Endothelial cell of umbilical vein (primary cell): Measurements from ENCODE around the gene DDX27. TPM values are rescaled to one million over a fixed set of nuclear protein-coding genes. Genes with fewer than 3 reads are reported as not detected.

ENCODE experiments used
- BruUV-seq: library from RNA; stranded (reverse); fragments of 400-500 nt; replicated peaks from 2 replicates; lab custom pipeline; 2021; lab: Mats Ljungman, UMichigan
- CTCF ChIA-PET: fragments of 300-600, 350-600 bp; sonication (Branson Sonifier 250); formaldehyde crosslinking; loops from one replicate; lab custom pipeline; 2021; ENCODE audit warnings: antibody characterized with exemption, inconsistent platforms; lab: Charles Lee
- POLR2A ChIA-PET: fragments of 300-600, 350-600 bp; sonication (Branson Sonifier 250); formaldehyde crosslinking; loops from one replicate; lab custom pipeline; 2021; ENCODE audit warnings: antibody characterized with exemption, inconsistent platforms; lab: Charles Lee
- DNase-seq: peaks from one replicate; pipeline ENCODE4 v3.0.0-alpha.2; 2011; ENCODE audit warnings: low read depth, low spot score
- FAIRE-seq: peaks from 2 replicates; lab custom pipeline; 2011; peaks lifted over from hg19 to GRCh38; lab: Jason Lieb, UNC
- H2AFZ ChIP-seq: 2 replicates; pipeline ENCODE4 v1.6.0; 2012; ENCODE audit warnings: low read depth, low read length, control low read depth, inconsistent platforms
- H3K27ac ChIP-seq: 2 replicates; pipeline ENCODE4 v1.5.1; 2011; ENCODE audit warnings: low read depth, mild to moderate bottlenecking, control low read depth, low read length, moderate library complexity; ENCODE audit not compliant: insufficient read depth
- H3K27me3 ChIP-seq, 2 experiments: 2 replicates each; pipeline versions ENCODE4 v1.6.0 to v1.6.1; 2011; ENCODE audit warnings: low read length in 2 of 2, mixed read lengths in 1 of 2; ENCODE audit not compliant: control insufficient read depth in 2 of 2, insufficient read depth in 2 of 2
- H3K36me3 ChIP-seq, 2 experiments: 2 replicates in 1 of 2; 3 replicates in 1 of 2; pipeline ENCODE4 v1.5.1; 2011; ENCODE audit warnings: low read length in 2 of 2, mild to moderate bottlenecking in 1 of 2, moderate library complexity in 1 of 2; ENCODE audit not compliant: control insufficient read depth in 2 of 2, insufficient read depth in 2 of 2; ENCODE audit errors: extremely low read depth in 1 of 2
- H3K4me1 ChIP-seq: 3 replicates; pipeline ENCODE4 v1.5.1; 2011; ENCODE audit warnings: mild to moderate bottlenecking, low read length; ENCODE audit not compliant: control insufficient read depth, insufficient read depth; ENCODE audit errors: extremely low read depth
- H3K4me2 ChIP-seq: 2 replicates; pipeline ENCODE4 v1.6.1; 2011; ENCODE audit warnings: low read length, control low read depth, mixed read lengths; ENCODE audit not compliant: insufficient read depth
- H3K4me3 ChIP-seq, 3 experiments: fragments of 200-600 bp in 1 of 3; sonication (generic), shearing (Covaris generic) in 1 of 3; replicated peaks in 1 of 3; 2 replicates each; pipeline ENCODE4 v1.5.1; 2011 to 2016; ENCODE audit warnings: control low read depth in 3 of 3, low read length in 3 of 3, mild to moderate bottlenecking in 2 of 3, inconsistent platforms in 1 of 3, low read depth in 1 of 3, moderate library complexity in 1 of 3; ENCODE audit not compliant: insufficient read depth in 1 of 3
- H3K79me2 ChIP-seq: 2 replicates; pipeline ENCODE4 v1.6.0; 2012; ENCODE audit warnings: low read length, inconsistent platforms; ENCODE audit not compliant: control insufficient read depth, insufficient read depth
- H3K9ac ChIP-seq: replicated peaks from 2 replicates; pipeline ENCODE3; 2011; ENCODE audit warnings: low read length, control low read depth; ENCODE audit not compliant: insufficient read depth; ENCODE audit errors: extremely low read depth
- H3K9me1 ChIP-seq: replicated peaks from 3 replicates; pipeline ENCODE4 v1.6.0; 2011; ENCODE audit warnings: mild to moderate bottlenecking, low read length; ENCODE audit not compliant: control insufficient read depth, insufficient read depth; ENCODE audit errors: extremely low read depth
- H3K9me3 ChIP-seq: replicated peaks from 2 replicates; pipeline ENCODE4 v1.5.1; 2012; ENCODE audit warnings: low read length, inconsistent platforms; ENCODE audit not compliant: control insufficient read depth, insufficient read depth
- H4K20me1 ChIP-seq: replicated peaks from 2 replicates; pipeline ENCODE3; 2011; ENCODE audit warnings: mild to moderate bottlenecking, low read length; ENCODE audit not compliant: control insufficient read depth, insufficient read depth; ENCODE audit errors: extremely low read depth
- EZH2 ChIP-seq: IDR thresholded peaks from 2 replicates; pipeline ENCODE4 v1.6.1; 2012; ENCODE audit warnings: borderline replicate concordance, low read depth, mild to moderate bottlenecking, moderate library complexity, low read length, inconsistent platforms; ENCODE audit not compliant: severe bottlenecking
- FOS ChIP-seq: IDR thresholded peaks from 2 replicates; pipeline ENCODE4 v1.6.1; 2011; ENCODE audit warnings: mild to moderate bottlenecking, low read length, moderate library complexity, borderline replicate concordance; ENCODE audit not compliant: insufficient read depth
- GATA2 ChIP-seq: IDR thresholded peaks from 2 replicates; pipeline ENCODE4 v1.7.0; 2011; ENCODE audit warnings: low read depth, mild to moderate bottlenecking, moderate library complexity, mixed read lengths, low read length; ENCODE audit not compliant: insufficient read length, insufficient read depth
- JUN ChIP-seq: IDR thresholded peaks from 2 replicates; pipeline ENCODE4 v1.6.1; 2011; ENCODE audit warnings: borderline replicate concordance, low read depth; ENCODE audit not compliant: insufficient read length, insufficient read depth
- MYC ChIP-seq: IDR thresholded peaks from one replicate; pipeline ENCODE4 v1.6.1; 2011; ENCODE audit warnings: mild to moderate bottlenecking, low read depth, low read length
- POLR2A ChIP-seq: IDR thresholded peaks from 2 replicates; pipeline ENCODE4 v1.6.1; 2012; ENCODE audit warnings: low read depth, mild to moderate bottlenecking, control low read depth, low read length
- POLR2AphosphoS5 ChIP-seq: IDR thresholded peaks from 2 replicates; pipeline ENCODE4 v1.6.1; 2012; ENCODE audit warnings: low read depth, mild to moderate bottlenecking, control low read depth, low read length, moderate library complexity; ENCODE audit not compliant: insufficient read depth
- dilution Hi-C: fragments of 300-500 bp; cut with MboI; formaldehyde crosslinking; loops from one replicate; pipeline ENCODE4 v1.15.0; 2019; ENCODE audit warnings: low sequenced_read_pairs; ENCODE audit not compliant: extremely low pct_ligation_motif_present
- intact Hi-C: fragments of 100-400 bp; cut with micrococcal nuclease; formaldehyde crosslinking; loops from one replicate; pipeline ENCODE4 v1.10.0; 2022
- polyA plus RNA-seq, 4 experiments: library from polyadenylated mRNA; depleted of rRNA in 3 of 4; stranded (reverse) in 3 of 4; unstranded in 1 of 4; fragments of >200 nt; gene quantifications; 2 replicates each; pipeline versions ENCODE4 v1.2.1 to v1.2.3, GENCODE V29; 2011 to 2012; ENCODE audit warnings: missing spikeins in 1 of 4
- total RNA-seq: library from RNA; stranded (reverse); gene quantifications from 2 replicates; pipeline ENCODE4 v1.2.3, GENCODE V29; 2021
- TF ChIP-seq, protein P1 (sequence below): IDR thresholded peaks from 2 replicates; pipeline ENCODE4 v1.6.1; 2011; ENCODE audit not compliant: insufficient read depth, insufficient read length
- TF ChIP-seq, protein P2 (sequence below), 2 donors: IDR thresholded peaks; 1 replicate in 1 of 2; 2 replicates in 1 of 2; pipeline ENCODE4 v1.5.1; 2011; ENCODE audit warnings: low read length in 2 of 2, mild to moderate bottlenecking in 2 of 2, moderate library complexity in 2 of 2, control low read depth in 1 of 2, inconsistent platforms in 1 of 2, low read depth in 1 of 2; ENCODE audit not compliant: insufficient read depth in 1 of 2; ENCODE audit errors: extremely low read depth in 1 of 2

The DDX27 gene
- total and polyA plus RNA-seq, 2 donors (not counting 3 experiments of a cell fraction or from before 2014, with no cell fraction given), result 24.0 to 25.7 TPM

- intact Hi-C loops, result no loop called here
- no peak for DNase-seq
These were observed 48.1 kb downstream of the DDX27 start for GRCh38 chr20:49267327-49267726.

More at GRCh38 chr20:49267327-49267726, 48.1 kb downstream of the DDX27 start:
- H3K36me3 ChIP-seq, result peaks cover 28 to 29% of the 10 kb centered on the region in 2 experiments
- H2AFZ ChIP-seq, result no peak overlapping the region
- no peak overlapping the region for H3K4me3 ChIP-seq
- dilution Hi-C loops, result no loop called here
- peaks cover 4% of the 10 kb centered on the region for H3K9me1 ChIP-seq
- H3K9me3 ChIP-seq, result no peaks in the 10 kb centered on the region
- H3K27ac ChIP-seq, result peak overlapping the region; percentile 3
- TF ChIP-seq, protein P1, sequence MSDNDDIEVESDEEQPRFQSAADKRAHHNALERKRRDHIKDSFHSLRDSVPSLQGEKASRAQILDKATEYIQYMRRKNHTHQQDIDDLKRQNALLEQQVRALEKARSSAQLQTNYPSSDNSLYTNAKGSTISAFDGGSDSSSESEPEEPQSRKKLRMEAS, result no peak
- TF ChIP-seq, protein P2, sequence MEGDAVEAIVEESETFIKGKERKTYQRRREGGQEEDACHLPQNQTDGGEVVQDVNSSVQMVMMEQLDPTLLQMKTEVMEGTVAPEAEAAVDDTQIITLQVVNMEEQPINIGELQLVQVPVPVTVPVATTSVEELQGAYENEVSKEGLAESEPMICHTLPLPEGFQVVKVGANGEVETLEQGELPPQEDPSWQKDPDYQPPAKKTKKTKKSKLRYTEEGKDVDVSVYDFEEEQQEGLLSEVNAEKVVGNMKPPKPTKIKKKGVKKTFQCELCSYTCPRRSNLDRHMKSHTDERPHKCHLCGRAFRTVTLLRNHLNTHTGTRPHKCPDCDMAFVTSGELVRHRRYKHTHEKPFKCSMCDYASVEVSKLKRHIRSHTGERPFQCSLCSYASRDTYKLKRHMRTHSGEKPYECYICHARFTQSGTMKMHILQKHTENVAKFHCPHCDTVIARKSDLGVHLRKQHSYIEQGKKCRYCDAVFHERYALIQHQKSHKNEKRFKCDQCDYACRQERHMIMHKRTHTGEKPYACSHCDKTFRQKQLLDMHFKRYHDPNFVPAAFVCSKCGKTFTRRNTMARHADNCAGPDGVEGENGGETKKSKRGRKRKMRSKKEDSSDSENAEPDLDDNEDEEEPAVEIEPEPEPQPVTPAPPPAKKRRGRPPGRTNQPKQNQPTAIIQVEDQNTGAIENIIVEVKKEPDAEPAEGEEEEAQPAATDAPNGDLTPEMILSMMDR (IDR thresholded peaks at IDR 0.05; ENCODE audit: extremely low read depth in 1 of 2, insufficient read depth in 1 of 2, low read depth in 1 of 2, low read length in 2 of 2), result no peak
- TF ChIP-seq JUN (no peak), POLR2A (no peak), POLR2AphosphoS5 (no peak), GATA2 (no peak), EZH2 (no peak), FOS (no peak), MYC (no peak)
- H4K20me1 ChIP-seq, result peaks cover 6% of the 10 kb centered on the region
- BruUV-seq, result no TSS peak
- no peaks in the 10 kb centered on the region for H3K27me3 ChIP-seq
- CTCF ChIA-PET, result interaction anchor here (1.0 to 2.8 kb wide), 3 partner anchors 9 to 21 kb away, joined by 5 to 11 read pairs (median 9); no protein-coding TSS in a partner anchor
- POLR2A ChIA-PET, result interaction anchor here (0.7 kb wide), 2 partner anchors 29 to 34 kb away, joined by 3 read pairs; no protein-coding TSS in a partner anchor
- H3K79me2 ChIP-seq, result peaks cover 82% of the 10 kb centered on the region
- H3K4me1 ChIP-seq, result peaks cover 21% of the 10 kb centered on the region
- H3K9ac ChIP-seq, result no peak overlapping the region
- FAIRE-seq, result no peak
- peak overlapping the region; percentile 34 for H3K4me2 ChIP-seq
